Panc1 (cell line): ENCODE results near the gene TIE1. TPM values are rescaled to one million over a fixed set of nuclear protein-coding genes. Genes with fewer than 3 reads are reported as not detected.

Experiments
- ATAC-seq: fragments of 200-7000 bp; cut with Tn5 transposase; 2 replicates; pipeline ENCODE4 v1.9.1; 2020; ENCODE audit warnings: mild to moderate bottlenecking, moderate library complexity
- BruUV-seq: library from RNA; stranded (reverse); fragments of 400-500 nt; replicated peaks from 2 replicates; lab custom pipeline; 2021; lab: Mats Ljungman, UMichigan
- CTCF ChIA-PET: fragments of 300-600 bp; sonication (Branson Sonifier 250); formaldehyde crosslinking; loops from one replicate; lab custom pipeline; 2022; ENCODE audit warnings: antibody characterized with exemption; lab: Charles Lee
- POLR2A ChIA-PET: fragments of 300-600 bp; sonication (Branson Sonifier 250); formaldehyde crosslinking; loops from one replicate; lab custom pipeline; 2022; ENCODE audit warnings: antibody characterized with exemption; lab: Charles Lee
- DNase-seq: peaks from one replicate; pipeline ENCODE4 v3.0.0-alpha.2; 2010; ENCODE audit warnings: low read depth, low spot score
- H3K27ac ChIP-seq: 2 replicates; pipeline ENCODE4 v1.5.1; 2011; ENCODE audit warnings: mild to moderate bottlenecking, low read length, inconsistent platforms
- H3K27me3 ChIP-seq: fragments of 200-500 bp; sonication (Bioruptor generic); 2 replicates; pipeline ENCODE4 v1.6.0; 2014; ENCODE audit warnings: low read length, inconsistent platforms; ENCODE audit not compliant: control insufficient read depth, insufficient read depth
- H3K36me3 ChIP-seq: fragments of 200-500 bp; sonication (Bioruptor generic); 2 replicates; pipeline ENCODE4 v1.5.1; 2014; ENCODE audit warnings: inconsistent platforms, mild to moderate bottlenecking, low read length, moderate library complexity; ENCODE audit not compliant: control insufficient read depth, insufficient read depth
- H3K4me1 ChIP-seq: 2 replicates; pipeline ENCODE4 v1.5.1; 2011; ENCODE audit warnings: inconsistent platforms, mild to moderate bottlenecking, low read length, moderate library complexity; ENCODE audit not compliant: control insufficient read depth, insufficient read depth
- H3K4me3 ChIP-seq, 2 experiments: 2 replicates each; pipeline ENCODE4 v1.5.1; 2011 to 2012; ENCODE audit warnings: low read depth in 2 of 2, low read length in 2 of 2, mild to moderate bottlenecking in 2 of 2, inconsistent platforms in 1 of 2, moderate library complexity in 1 of 2
- H3K9me3 ChIP-seq: fragments of 200-500 bp; sonication (Bioruptor generic); 2 replicates; pipeline ENCODE4 v1.5.1; 2014; ENCODE audit warnings: low read depth, mild to moderate bottlenecking, inconsistent platforms, low read length, moderate library complexity; ENCODE audit not compliant: control insufficient read depth, insufficient read depth
- POLR2AphosphoS5 ChIP-seq: IDR thresholded peaks from 2 replicates; pipeline ENCODE4 v1.6.1; 2012; ENCODE audit warnings: mild to moderate bottlenecking, low read depth, low read length, moderate library complexity
- SIN3A ChIP-seq: IDR thresholded peaks from 2 replicates; pipeline ENCODE4 v1.6.1; 2012; ENCODE audit warnings: low read depth, mild to moderate bottlenecking, low read length, moderate library complexity, borderline replicate concordance; ENCODE audit not compliant: insufficient read depth
- TCF7L2 ChIP-seq: IDR thresholded peaks from 2 replicates; pipeline ENCODE4 v1.6.1; 2011; ENCODE audit warnings: mild to moderate bottlenecking, low read depth, low read length, inconsistent platforms
- in situ Hi-C: cut with HindIII; loops from 2 replicates; pipeline ENCODE4 v1.10.0; 2016; ENCODE audit warnings: low sequenced_read_pairs, low pct_unique_long_range_greater_than_20kb
- intact Hi-C: fragments of 100-400 bp; cut with micrococcal nuclease; formaldehyde crosslinking; loops from one replicate; pipeline ENCODE4 v1.10.0; 2022; ENCODE audit not compliant: unreplicated experiment
- total RNA-seq: library from RNA; stranded (reverse); gene quantifications from one replicate; pipeline ENCODE4 v1.2.1, GENCODE V29; 2021; ENCODE audit not compliant: unreplicated experiment
- TF ChIP-seq, protein P1 (sequence below): fragments of 450-650 bp; IDR thresholded peaks from 2 replicates; pipeline ENCODE4 v1.5.1; 2017; ENCODE audit warnings: mild to moderate bottlenecking
- TF ChIP-seq, protein P2 (sequence below), 2 experiments: IDR thresholded peaks; 2 replicates each; pipeline ENCODE4 v1.6.1; 2011 to 2012; ENCODE audit warnings: low read depth in 2 of 2, control low read depth in 1 of 2, low read length in 1 of 2, mild to moderate bottlenecking in 1 of 2, moderate library complexity in 1 of 2; ENCODE audit not compliant: insufficient read depth in 1 of 2

TIE1 gene
- total RNA-seq, 1 experiment from 2014 or later: 0.28 TPM

DNA sequence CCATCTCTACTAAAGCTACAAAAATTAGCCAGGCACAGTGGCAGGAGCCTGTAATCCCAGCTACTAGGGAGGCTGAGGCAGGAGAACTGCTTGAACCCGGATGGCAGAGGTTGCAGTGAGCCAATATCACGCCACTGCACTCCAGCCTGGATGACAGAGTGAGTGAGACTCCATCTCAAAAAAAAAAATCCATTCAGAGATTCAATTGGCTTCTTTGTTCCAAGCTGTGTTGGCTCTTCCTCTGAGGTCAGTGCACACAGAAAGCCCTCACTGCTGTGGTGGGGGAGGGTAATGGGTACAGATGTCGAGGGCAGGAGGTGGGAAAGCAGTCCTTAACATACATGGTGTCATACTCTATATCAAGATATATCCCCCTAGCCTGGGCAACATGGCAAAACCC, 14.7 kb downstream of the TIE1 start:
- Histone ChIP-seq H3K4me1 (no peaks in the 10 kb centered on the region), H3K4me3 (no peak overlapping the region), H3K36me3 (no peaks in the 10 kb centered on the region), H3K9me3 (no peaks in the 10 kb centered on the region), H3K27ac (no peak overlapping the region), H3K27me3 (no peaks in the 10 kb centered on the region)
- CTCF ChIA-PET: no interaction called here
- no peak for ATAC-seq
- no peak for TF ChIP-seq TCF7L2
- no peak for TF ChIP-seq POLR2AphosphoS5
- TF ChIP-seq, protein P1, sequence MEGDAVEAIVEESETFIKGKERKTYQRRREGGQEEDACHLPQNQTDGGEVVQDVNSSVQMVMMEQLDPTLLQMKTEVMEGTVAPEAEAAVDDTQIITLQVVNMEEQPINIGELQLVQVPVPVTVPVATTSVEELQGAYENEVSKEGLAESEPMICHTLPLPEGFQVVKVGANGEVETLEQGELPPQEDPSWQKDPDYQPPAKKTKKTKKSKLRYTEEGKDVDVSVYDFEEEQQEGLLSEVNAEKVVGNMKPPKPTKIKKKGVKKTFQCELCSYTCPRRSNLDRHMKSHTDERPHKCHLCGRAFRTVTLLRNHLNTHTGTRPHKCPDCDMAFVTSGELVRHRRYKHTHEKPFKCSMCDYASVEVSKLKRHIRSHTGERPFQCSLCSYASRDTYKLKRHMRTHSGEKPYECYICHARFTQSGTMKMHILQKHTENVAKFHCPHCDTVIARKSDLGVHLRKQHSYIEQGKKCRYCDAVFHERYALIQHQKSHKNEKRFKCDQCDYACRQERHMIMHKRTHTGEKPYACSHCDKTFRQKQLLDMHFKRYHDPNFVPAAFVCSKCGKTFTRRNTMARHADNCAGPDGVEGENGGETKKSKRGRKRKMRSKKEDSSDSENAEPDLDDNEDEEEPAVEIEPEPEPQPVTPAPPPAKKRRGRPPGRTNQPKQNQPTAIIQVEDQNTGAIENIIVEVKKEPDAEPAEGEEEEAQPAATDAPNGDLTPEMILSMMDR: no peak
- TF ChIP-seq, protein P2, sequence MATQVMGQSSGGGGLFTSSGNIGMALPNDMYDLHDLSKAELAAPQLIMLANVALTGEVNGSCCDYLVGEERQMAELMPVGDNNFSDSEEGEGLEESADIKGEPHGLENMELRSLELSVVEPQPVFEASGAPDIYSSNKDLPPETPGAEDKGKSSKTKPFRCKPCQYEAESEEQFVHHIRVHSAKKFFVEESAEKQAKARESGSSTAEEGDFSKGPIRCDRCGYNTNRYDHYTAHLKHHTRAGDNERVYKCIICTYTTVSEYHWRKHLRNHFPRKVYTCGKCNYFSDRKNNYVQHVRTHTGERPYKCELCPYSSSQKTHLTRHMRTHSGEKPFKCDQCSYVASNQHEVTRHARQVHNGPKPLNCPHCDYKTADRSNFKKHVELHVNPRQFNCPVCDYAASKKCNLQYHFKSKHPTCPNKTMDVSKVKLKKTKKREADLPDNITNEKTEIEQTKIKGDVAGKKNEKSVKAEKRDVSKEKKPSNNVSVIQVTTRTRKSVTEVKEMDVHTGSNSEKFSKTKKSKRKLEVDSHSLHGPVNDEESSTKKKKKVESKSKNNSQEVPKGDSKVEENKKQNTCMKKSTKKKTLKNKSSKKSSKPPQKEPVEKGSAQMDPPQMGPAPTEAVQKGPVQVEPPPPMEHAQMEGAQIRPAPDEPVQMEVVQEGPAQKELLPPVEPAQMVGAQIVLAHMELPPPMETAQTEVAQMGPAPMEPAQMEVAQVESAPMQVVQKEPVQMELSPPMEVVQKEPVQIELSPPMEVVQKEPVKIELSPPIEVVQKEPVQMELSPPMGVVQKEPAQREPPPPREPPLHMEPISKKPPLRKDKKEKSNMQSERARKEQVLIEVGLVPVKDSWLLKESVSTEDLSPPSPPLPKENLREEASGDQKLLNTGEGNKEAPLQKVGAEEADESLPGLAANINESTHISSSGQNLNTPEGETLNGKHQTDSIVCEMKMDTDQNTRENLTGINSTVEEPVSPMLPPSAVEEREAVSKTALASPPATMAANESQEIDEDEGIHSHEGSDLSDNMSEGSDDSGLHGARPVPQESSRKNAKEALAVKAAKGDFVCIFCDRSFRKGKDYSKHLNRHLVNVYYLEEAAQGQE (IDR thresholded peaks at IDR 0.05; ENCODE audit: insufficient read depth in 1 of 2, low read depth in 2 of 2, low read length in 1 of 2): no peak
- TF ChIP-seq SIN3A: no peak
- intact Hi-C loops (no loop called here), in situ Hi-C loops (no loop called here)
- DNase-seq: no peak
- POLR2A ChIA-PET: no interaction called here
- BruUV-seq: no TSS peak

DNA sequence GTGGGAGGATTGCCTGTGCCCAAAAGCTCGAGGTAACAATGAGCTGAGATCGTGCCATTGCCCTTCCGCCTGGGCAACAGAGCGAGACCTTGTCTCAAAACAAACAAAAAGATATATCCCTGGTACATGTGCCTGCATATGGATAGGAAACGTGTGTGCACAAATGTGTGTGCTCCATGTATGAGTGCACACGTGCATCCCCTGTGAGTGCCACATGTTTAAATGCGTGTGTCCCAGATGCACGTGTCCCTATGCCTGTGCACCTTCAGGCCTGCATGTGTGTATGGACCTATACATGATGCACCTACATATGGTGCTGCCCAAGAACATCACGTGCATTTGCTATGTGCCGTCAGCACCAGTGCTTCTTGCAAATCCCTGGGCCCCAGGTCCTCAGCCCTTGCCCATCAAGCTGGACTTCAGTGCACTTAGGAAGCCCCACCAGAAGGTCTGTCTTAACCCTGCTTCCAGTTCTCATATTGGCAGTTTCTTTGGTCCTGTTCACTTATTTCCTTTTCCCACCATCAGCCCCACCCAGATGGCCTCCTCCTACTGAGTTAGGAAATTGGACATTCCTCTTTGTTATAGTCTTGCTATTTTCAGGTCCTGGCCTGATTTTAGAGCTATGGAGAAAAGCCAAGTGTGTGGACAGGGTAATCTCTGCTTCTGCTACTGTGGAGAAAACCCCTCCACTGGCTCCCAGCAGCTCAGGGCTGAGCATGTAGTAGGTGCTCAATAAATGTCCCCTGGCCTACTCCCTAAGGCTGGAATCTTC, 15.4 kb downstream of the TIE1 start:
- BruUV-seq: no TSS peak
- H3K36me3 ChIP-seq: no peaks in the 10 kb centered on the region
- POLR2A ChIA-PET: no interaction called here

More for the DNA sequence above, 15.4 kb downstream of the TIE1 start:
- H3K4me3 ChIP-seq: no peak overlapping the region
- intact Hi-C loops: no loop called here
- no peak for ATAC-seq
- no peak overlapping the region for H3K27ac ChIP-seq
- no peaks in the 10 kb centered on the region for H3K27me3 ChIP-seq
- in situ Hi-C loops: no loop called here
- H3K4me1 ChIP-seq: no peaks in the 10 kb centered on the region
- TF ChIP-seq TCF7L2: no peak
- TF ChIP-seq, protein P1: no peak
- TF ChIP-seq POLR2AphosphoS5: no peak
- TF ChIP-seq SIN3A: no peak
- TF ChIP-seq, protein P2 (IDR thresholded peaks at IDR 0.05; ENCODE audit: insufficient read depth in 1 of 2, low read depth in 2 of 2, low read length in 1 of 2): no peak
- no peak for DNase-seq
- CTCF ChIA-PET: no interaction called here
- H3K9me3 ChIP-seq: no peaks in the 10 kb centered on the region
